Omental fat pad (tissue), 4 donors: ENCODE data around the gene UGT1A5. TPM values are rescaled to one million over a fixed set of nuclear protein-coding genes. Genes with fewer than 3 reads are reported as not detected.
"Not testable (repeated sequence)": the region's sequence is repeated elsewhere in the genome, so short reads cannot be mapped to it uniquely, and the experiment has no call there.

ENCODE experiments used
- ATAC-seq: fragments of 150-250 bp; one replicate; pipeline ENCODE4 v1.9.1; 2016; ENCODE audit warnings: mild to moderate bottlenecking, moderate library complexity; ENCODE audit not compliant: low FRiP score
- DNase-seq: peaks from one replicate; pipeline ENCODE4 v3.0.0-alpha.2; 2019; ENCODE audit warnings: low spot score
- CTCF ChIP-seq, 3 donors: fragments of 450-650 bp; IDR thresholded peaks; one replicate each; pipeline ENCODE4 v1.5.1; 2016 to 2017; ENCODE audit warnings: antibody characterized with exemption in 3 of 3, mild to moderate bottlenecking in 3 of 3, moderate library complexity in 2 of 3
- total RNA-seq, 4 donors: library from RNA; depleted of rRNA; stranded (reverse); fragments of >200 nt; gene quantifications; one replicate each; pipeline ENCODE4 v1.1.0, GENCODE V29; 2016

The UGT1A5 gene
- total RNA-seq, 4 donors from 2014 or later: not detected

- DNase-seq (no peak), ATAC-seq (no peak)
- no peak for TF ChIP-seq CTCF (IDR thresholded peaks at IDR 0.05)
Observed at GRCh38 chr2:233747283-233747544, 34.5 kb downstream of the UGT1A5 start.

- not testable (repeated sequence) for ATAC-seq, DNase-seq
Observed at GRCh38 chr2:233750689-233751088, 38.0 kb downstream of the UGT1A5 start.

- DNase-seq, ATAC-seq: not testable (repeated sequence)
Observed at GRCh38 chr2:233751212-233752009, 38.7 kb downstream of the UGT1A5 start.

- TF ChIP-seq CTCF (IDR thresholded peaks at IDR 0.05): no peak
- DNase-seq (no peak), ATAC-seq (no peak)
Observed at GRCh38 chr2:233754872-233755611, 42.3 kb downstream of the UGT1A5 start.

- TF ChIP-seq CTCF (IDR thresholded peaks at IDR 0.05): no peak
- no peak for ATAC-seq
- DNase-seq: no peak
Observed at GRCh38 chr2:233756429-233757081, 43.8 kb downstream of the UGT1A5 start.

GRCh38 chr2:233758141-233758540 lies 45.4 kb downstream of the UGT1A5 start:
- ATAC-seq: no peak

GRCh38 chr2:233758849-233759248 lies 46.1 kb downstream of the UGT1A5 start:
- no peak for TF ChIP-seq CTCF (IDR thresholded peaks at IDR 0.05)
- ATAC-seq: no peak
- DNase-seq: no peak

More at GRCh38 chr2:233758141-233758540, 45.4 kb downstream of the UGT1A5 start:
- DNase-seq: no peak
- no peak for TF ChIP-seq CTCF (IDR thresholded peaks at IDR 0.05)

GRCh38 chr2:233760043-233760442 lies 47.3 kb downstream of the UGT1A5 start, which contains the start of gene UGT1A1:
TSS of gene UGT1A1 (plus strand) at chr2:233760270. CDS start at chr2:233760288, 18 bp downstream.
- ATAC-seq (no peak), DNase-seq (no peak)
- TF ChIP-seq CTCF (IDR thresholded peaks at IDR 0.05): no peak
